Osteoblast (primary cell): ENCODE measurements around the gene TAPT1. TPM values are rescaled to one million over a fixed set of nuclear protein-coding genes. Genes with fewer than 3 reads are reported as not detected.

Experiments used
- DNase-seq: peaks from one replicate; pipeline ENCODE4 v3.0.0; 2011; ENCODE audit warnings: low spot score, mixed read lengths; ENCODE audit not compliant: insufficient read length; ENCODE audit errors: missing footprints
- H2AFZ ChIP-seq: 2 replicates; pipeline ENCODE4 v1.6.0; 2011; ENCODE audit warnings: mild to moderate bottlenecking, low read length
- H3K27ac ChIP-seq: 2 replicates; pipeline ENCODE4 v1.5.1; 2011; ENCODE audit warnings: mild to moderate bottlenecking, low read depth, low read length, moderate library complexity
- H3K27me3 ChIP-seq: 2 replicates; pipeline ENCODE4 v1.6.0; 2012; ENCODE audit warnings: mild to moderate bottlenecking, control low read depth, inconsistent platforms, low read length, moderate library complexity; ENCODE audit not compliant: insufficient read depth
- H3K36me3 ChIP-seq: 2 replicates; pipeline ENCODE4 v1.5.1; 2011; ENCODE audit warnings: mild to moderate bottlenecking, low read length, control low read depth, moderate library complexity; ENCODE audit not compliant: insufficient read depth
- H3K4me1 ChIP-seq: 2 replicates; pipeline ENCODE4 v1.5.1; 2011; ENCODE audit warnings: mild to moderate bottlenecking, low read length, control low read depth, moderate library complexity; ENCODE audit not compliant: insufficient read depth
- H3K4me2 ChIP-seq: 2 replicates; pipeline ENCODE4 v1.6.0; 2011; ENCODE audit warnings: mild to moderate bottlenecking, low read length; ENCODE audit not compliant: insufficient read depth
- H3K4me3 ChIP-seq: fragments of 200-600 bp; sonication (generic); 3 replicates; pipeline ENCODE4 v1.5.1; 2012; ENCODE audit warnings: mild to moderate bottlenecking, low read length, inconsistent platforms; ENCODE audit not compliant: insufficient read depth
- H3K79me2 ChIP-seq: 2 replicates; pipeline ENCODE4 v1.6.0; 2012; ENCODE audit warnings: mild to moderate bottlenecking, low read length, control low read depth, inconsistent platforms; ENCODE audit not compliant: insufficient read depth
- H3K9me3 ChIP-seq: 2 replicates; pipeline ENCODE4 v1.5.1; 2011; ENCODE audit warnings: low read depth, low read length, control low read depth
- H4K20me1 ChIP-seq: 2 replicates; pipeline ENCODE4 v1.6.0; 2012; ENCODE audit warnings: mild to moderate bottlenecking, low read length, control low read depth; ENCODE audit not compliant: insufficient read depth
- CTCF ChIP-seq: IDR thresholded peaks from 2 replicates; pipeline ENCODE4 v1.5.1; 2011; ENCODE audit warnings: mild to moderate bottlenecking, low read depth, low read length, moderate library complexity; ENCODE audit errors: extremely low read depth
- total RNA-seq: library from RNA; depleted of rRNA; stranded (reverse); fragments of >200 nt; gene quantifications from 2 replicates; pipeline ENCODE4 v1.2.3, GENCODE V29; 2012

TAPT1 gene
- total RNA-seq, 1 donor, result 19.5 TPM

- Histone ChIP-seq H3K36me3 (no peaks in the 10 kb centered on the region), H4K20me1 (peaks cover 4% of the 10 kb centered on the region), H3K9me3 (no peaks in the 10 kb centered on the region), H2AFZ (no peak overlapping the region), H3K79me2 (peaks cover 3% of the 10 kb centered on the region), H3K4me1 (peaks cover 3% of the 10 kb centered on the region), H3K27me3 (no peaks in the 10 kb centered on the region), H3K27ac (no peak overlapping the region), H3K4me3 (no peak overlapping the region), H3K4me2 (no peak overlapping the region)
- no peak for TF ChIP-seq CTCF
- DNase-seq, result no peak
Observed at GRCh38 chr4:16206848-16207247, 19.4 kb downstream of the TAPT1 start.

- Histone ChIP-seq H2AFZ (no peak overlapping the region), H3K4me2 (no peak overlapping the region), H3K27ac (no peak overlapping the region)
Observed at GRCh38 chr4:16206301-16206700, 20.0 kb downstream of the TAPT1 start.

GRCh38 chr4:16205298-16206164 lies 20.7 kb downstream of the TAPT1 start:
- Histone ChIP-seq H3K79me2 (peaks cover 3% of the 10 kb centered on the region), H3K4me2 (no peak overlapping the region)
- DNase-seq, result peak; percentile 62

More at GRCh38 chr4:16206301-16206700, 20.0 kb downstream of the TAPT1 start:
- Histone ChIP-seq H3K4me3 (no peak overlapping the region), H4K20me1 (peaks cover 4% of the 10 kb centered on the region), H3K9me3 (no peaks in the 10 kb centered on the region), H3K36me3 (no peaks in the 10 kb centered on the region), H3K79me2 (peaks cover 3% of the 10 kb centered on the region), H3K4me1 (peaks cover 3% of the 10 kb centered on the region), H3K27me3 (no peaks in the 10 kb centered on the region)
- no peak for TF ChIP-seq CTCF
- DNase-seq, result no peak

More at GRCh38 chr4:16205298-16206164, 20.7 kb downstream of the TAPT1 start:
- H3K36me3 ChIP-seq, result no peaks in the 10 kb centered on the region
- no peak overlapping the region for H3K4me3 ChIP-seq
- peaks cover 4% of the 10 kb centered on the region for H4K20me1 ChIP-seq
- no peak overlapping the region for H3K27ac ChIP-seq
- no peak overlapping the region for H2AFZ ChIP-seq
- peaks cover 3% of the 10 kb centered on the region for H3K4me1 ChIP-seq
- no peaks in the 10 kb centered on the region for H3K27me3 ChIP-seq
- TF ChIP-seq CTCF, result peak; percentile 64
- H3K9me3 ChIP-seq, result no peaks in the 10 kb centered on the region
